ENCODE measurements around the gene PTPN9. TPM values are rescaled to one million over a fixed set of nuclear protein-coding genes. Genes with fewer than 3 reads are reported as not detected.
"Not testable (repeated sequence)": the region's sequence is repeated elsewhere in the genome, so short reads cannot be mapped to it uniquely, and the experiment has no call there.

The PTPN9 gene
- total RNA-seq, 6 experiments from 2014 or later, result 27.9 to 36.3 (median 33.6) TPM

- no peaks in the 10 kb centered on the region for H3K36me3 Mint-ChIP-seq (ENCODE audit: low read depth)
- H3K27me3 Mint-ChIP-seq (ENCODE audit: insufficient read depth), result 0 out of 2 replicates have a peak, but pooled peaks cover 2% of the 10 kb centered on the region
- no peak overlapping the region for H3K4me3 Mint-ChIP-seq
- H3K27ac Mint-ChIP-seq, result no peak overlapping the region
- DNase-seq, result no peak
- TF ChIP-seq CTCF (IDR thresholded peaks at IDR 0.05), result no peak
- H3K4me1 Mint-ChIP-seq (ENCODE audit: low read depth), result peaks cover 12% of the 10 kb centered on the region
- no peaks in the 10 kb centered on the region for H3K9me3 Mint-ChIP-seq
Observed at GRCh38 chr15:75551091-75551490, 28.0 kb downstream of the PTPN9 start.

- Mint-ChIP-seq H3K27ac (no peak overlapping the region), H3K9me3 (no peaks in the 10 kb centered on the region), H3K4me1 (ENCODE audit: low read depth) (peaks cover 30% of the 10 kb centered on the region), H3K27me3 (ENCODE audit: insufficient read depth) (0 out of 2 replicates have a peak, but pooled peaks cover 2% of the 10 kb centered on the region), H3K4me3 (no peak overlapping the region), H3K36me3 (ENCODE audit: low read depth) (peaks cover 11% of the 10 kb centered on the region)
- no peak for TF ChIP-seq CTCF (IDR thresholded peaks at IDR 0.05)
- no peak for DNase-seq
Observed at GRCh38 chr15:75545064-75545463, 34.1 kb downstream of the PTPN9 start.

- Mint-ChIP-seq H3K27ac (no peak overlapping the region), H3K4me3 (no peak overlapping the region), H3K4me1 (ENCODE audit: low read depth) (peaks cover 30% of the 10 kb centered on the region), H3K27me3 (ENCODE audit: insufficient read depth) (0 out of 2 replicates have a peak, but pooled peaks cover 2% of the 10 kb centered on the region), H3K36me3 (ENCODE audit: low read depth) (peaks cover 11% of the 10 kb centered on the region), H3K9me3 (no peaks in the 10 kb centered on the region)
- no peak for TF ChIP-seq CTCF (IDR thresholded peaks at IDR 0.05)
- no peak for DNase-seq
Observed at GRCh38 chr15:75544359-75544758, 34.8 kb downstream of the PTPN9 start.

- not testable (repeated sequence) for DNase-seq, H3K27ac Mint-ChIP-seq, H3K4me3 Mint-ChIP-seq
Observed at GRCh38 chr15:75542949-75543545, 36.1 kb downstream of the PTPN9 start.

GRCh38 chr15:75542386-75542797, 36.7 kb downstream of the PTPN9 start:
- Mint-ChIP-seq H3K27me3 (ENCODE audit: insufficient read depth) (peaks cover 2% of the 10 kb centered on the region; the same call in 1 of the 2 replicates), H3K4me1 (ENCODE audit: low read depth) (peaks cover 30% of the 10 kb centered on the region), H3K36me3 (ENCODE audit: low read depth) (peaks cover 11% of the 10 kb centered on the region), H3K27ac (peak overlapping the region; percentile 39; the same call in 1 of the 2 replicates), H3K9me3 (no peaks in the 10 kb centered on the region), H3K4me3 (no peak overlapping the region)
- TF ChIP-seq CTCF (IDR thresholded peaks at IDR 0.05), result no peak
- no peak for DNase-seq

More at GRCh38 chr15:75542949-75543545, 36.1 kb downstream of the PTPN9 start:
- peaks cover 11% of the 10 kb centered on the region for H3K36me3 Mint-ChIP-seq (ENCODE audit: low read depth)
- peaks cover 30% of the 10 kb centered on the region for H3K4me1 Mint-ChIP-seq (ENCODE audit: low read depth)
- not testable (repeated sequence) for H3K9me3 Mint-ChIP-seq; H3K27me3 Mint-ChIP-seq (ENCODE audit: insufficient read depth)

- H3K27me3 Mint-ChIP-seq (ENCODE audit: insufficient read depth), result no peaks in the 10 kb centered on the region; the same call in 1 of the 2 replicates
- no peaks in the 10 kb centered on the region; the same call in 1 of the 2 replicates for H3K36me3 Mint-ChIP-seq (ENCODE audit: low read depth)
- no peak overlapping the region for H3K4me3 Mint-ChIP-seq
- peaks cover 23% of the 10 kb centered on the region for H3K4me1 Mint-ChIP-seq (ENCODE audit: low read depth)
- no peak for TF ChIP-seq CTCF (IDR thresholded peaks at IDR 0.05)
- H3K9me3 Mint-ChIP-seq, result no peaks in the 10 kb centered on the region
- DNase-seq, result no peak
- no peak overlapping the region for H3K27ac Mint-ChIP-seq
Observed at GRCh38 chr15:75538376-75538775, 40.7 kb downstream of the PTPN9 start.

Data from HFFc6 (cell line).